Lower leg skin (tissue), 3 donors: ENCODE data around the gene SAMD4B.

Source experiments
- POLR2A ChIP-seq, 2 donors: fragments of 450-650 bp; IDR thresholded peaks; one replicate each; pipeline ENCODE4 v1.6.1; 2016 to 2017; ENCODE audit warnings: antibody characterized with exemption in 2 of 2, mild to moderate bottlenecking in 1 of 2, moderate library complexity in 1 of 2
- TF ChIP-seq, protein P1 (sequence below), 3 donors: fragments of 450-650 bp; IDR thresholded peaks; one replicate each; pipeline ENCODE4 v1.5.1; 2016; ENCODE audit warnings: antibody characterized with exemption in 3 of 3, mild to moderate bottlenecking in 3 of 3, moderate library complexity in 2 of 3

DNA sequence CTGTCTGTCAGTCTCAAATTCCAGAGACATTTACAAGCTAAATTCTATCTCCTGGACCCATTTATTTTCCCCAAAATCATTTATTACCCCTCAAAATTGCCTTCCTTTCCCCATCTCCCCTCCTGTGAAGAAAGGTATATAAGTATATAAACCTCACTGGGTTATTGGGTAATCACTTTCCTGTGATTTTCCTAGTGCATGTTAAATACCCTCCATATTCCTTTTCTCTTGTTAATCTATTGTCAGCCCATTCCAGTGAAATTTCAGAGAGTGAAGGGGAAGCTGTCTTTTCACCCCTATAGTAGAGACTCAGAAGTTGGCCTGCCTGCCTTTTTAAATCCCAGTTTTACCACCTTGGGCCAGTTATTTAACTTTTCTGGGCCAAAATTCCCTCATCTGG, 36.1 kb upstream of the SAMD4B start:
- no peak for TF ChIP-seq POLR2A (IDR thresholded peaks at IDR 0.05)
- TF ChIP-seq, protein P1, sequence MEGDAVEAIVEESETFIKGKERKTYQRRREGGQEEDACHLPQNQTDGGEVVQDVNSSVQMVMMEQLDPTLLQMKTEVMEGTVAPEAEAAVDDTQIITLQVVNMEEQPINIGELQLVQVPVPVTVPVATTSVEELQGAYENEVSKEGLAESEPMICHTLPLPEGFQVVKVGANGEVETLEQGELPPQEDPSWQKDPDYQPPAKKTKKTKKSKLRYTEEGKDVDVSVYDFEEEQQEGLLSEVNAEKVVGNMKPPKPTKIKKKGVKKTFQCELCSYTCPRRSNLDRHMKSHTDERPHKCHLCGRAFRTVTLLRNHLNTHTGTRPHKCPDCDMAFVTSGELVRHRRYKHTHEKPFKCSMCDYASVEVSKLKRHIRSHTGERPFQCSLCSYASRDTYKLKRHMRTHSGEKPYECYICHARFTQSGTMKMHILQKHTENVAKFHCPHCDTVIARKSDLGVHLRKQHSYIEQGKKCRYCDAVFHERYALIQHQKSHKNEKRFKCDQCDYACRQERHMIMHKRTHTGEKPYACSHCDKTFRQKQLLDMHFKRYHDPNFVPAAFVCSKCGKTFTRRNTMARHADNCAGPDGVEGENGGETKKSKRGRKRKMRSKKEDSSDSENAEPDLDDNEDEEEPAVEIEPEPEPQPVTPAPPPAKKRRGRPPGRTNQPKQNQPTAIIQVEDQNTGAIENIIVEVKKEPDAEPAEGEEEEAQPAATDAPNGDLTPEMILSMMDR (IDR thresholded peaks at IDR 0.05), result no peak
